ENCODE measurements around the gene PKLR. TPM values are rescaled to one million over a fixed set of nuclear protein-coding genes. Genes with fewer than 3 reads are reported as not detected.

The PKLR gene
- total RNA-seq, 1 donor = not detected

DNA sequence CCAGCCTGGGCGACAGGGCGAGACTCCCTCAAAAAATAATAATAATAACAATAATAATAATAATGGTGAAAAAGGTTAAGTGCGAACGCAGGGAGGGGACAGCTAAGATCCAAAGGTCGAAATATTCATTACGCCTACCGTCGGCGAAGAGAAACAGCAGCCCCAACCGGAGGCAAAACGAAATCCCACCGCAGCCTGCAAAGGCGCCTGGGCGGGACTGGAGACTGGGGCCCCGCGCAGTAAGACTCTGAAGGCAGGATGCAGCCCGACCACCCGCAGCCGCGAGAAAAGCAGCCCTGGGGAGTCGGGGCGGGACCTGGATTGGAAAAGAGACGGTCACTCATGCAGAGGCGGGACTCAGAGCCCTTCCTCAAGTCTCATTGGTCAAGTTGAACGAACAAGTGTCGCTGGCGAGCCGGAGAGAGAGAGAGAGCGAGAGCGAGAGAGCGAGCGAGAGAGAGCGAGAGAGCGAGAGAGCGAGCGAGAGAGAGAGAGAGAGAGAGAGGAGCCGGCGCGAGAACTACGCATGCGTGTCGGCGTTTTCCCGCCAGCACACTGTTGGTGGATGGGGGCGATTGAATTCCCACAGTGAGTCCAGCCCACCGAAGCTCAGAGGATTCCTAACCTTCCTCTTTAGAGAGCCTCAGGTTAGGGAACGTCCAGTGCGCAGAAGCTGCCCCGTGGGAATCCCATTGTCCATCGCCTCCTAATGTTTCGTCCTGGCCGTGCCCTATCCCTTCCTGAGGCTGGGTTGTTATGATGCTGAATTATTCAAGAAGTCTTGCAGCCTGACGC lies 56.7 kb downstream of the PKLR start:
- TF ChIP-seq, protein P1, sequence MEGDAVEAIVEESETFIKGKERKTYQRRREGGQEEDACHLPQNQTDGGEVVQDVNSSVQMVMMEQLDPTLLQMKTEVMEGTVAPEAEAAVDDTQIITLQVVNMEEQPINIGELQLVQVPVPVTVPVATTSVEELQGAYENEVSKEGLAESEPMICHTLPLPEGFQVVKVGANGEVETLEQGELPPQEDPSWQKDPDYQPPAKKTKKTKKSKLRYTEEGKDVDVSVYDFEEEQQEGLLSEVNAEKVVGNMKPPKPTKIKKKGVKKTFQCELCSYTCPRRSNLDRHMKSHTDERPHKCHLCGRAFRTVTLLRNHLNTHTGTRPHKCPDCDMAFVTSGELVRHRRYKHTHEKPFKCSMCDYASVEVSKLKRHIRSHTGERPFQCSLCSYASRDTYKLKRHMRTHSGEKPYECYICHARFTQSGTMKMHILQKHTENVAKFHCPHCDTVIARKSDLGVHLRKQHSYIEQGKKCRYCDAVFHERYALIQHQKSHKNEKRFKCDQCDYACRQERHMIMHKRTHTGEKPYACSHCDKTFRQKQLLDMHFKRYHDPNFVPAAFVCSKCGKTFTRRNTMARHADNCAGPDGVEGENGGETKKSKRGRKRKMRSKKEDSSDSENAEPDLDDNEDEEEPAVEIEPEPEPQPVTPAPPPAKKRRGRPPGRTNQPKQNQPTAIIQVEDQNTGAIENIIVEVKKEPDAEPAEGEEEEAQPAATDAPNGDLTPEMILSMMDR (IDR thresholded peaks at IDR 0.05; ENCODE audit: insufficient read depth, low read length) = peak; percentile 40
- peak overlapping the region; percentile 77 for H3K4me3 ChIP-seq (ENCODE audit: low read depth, low read length)
- DNase-seq (ENCODE audit: low read depth) = peak; percentile 99

DNA sequence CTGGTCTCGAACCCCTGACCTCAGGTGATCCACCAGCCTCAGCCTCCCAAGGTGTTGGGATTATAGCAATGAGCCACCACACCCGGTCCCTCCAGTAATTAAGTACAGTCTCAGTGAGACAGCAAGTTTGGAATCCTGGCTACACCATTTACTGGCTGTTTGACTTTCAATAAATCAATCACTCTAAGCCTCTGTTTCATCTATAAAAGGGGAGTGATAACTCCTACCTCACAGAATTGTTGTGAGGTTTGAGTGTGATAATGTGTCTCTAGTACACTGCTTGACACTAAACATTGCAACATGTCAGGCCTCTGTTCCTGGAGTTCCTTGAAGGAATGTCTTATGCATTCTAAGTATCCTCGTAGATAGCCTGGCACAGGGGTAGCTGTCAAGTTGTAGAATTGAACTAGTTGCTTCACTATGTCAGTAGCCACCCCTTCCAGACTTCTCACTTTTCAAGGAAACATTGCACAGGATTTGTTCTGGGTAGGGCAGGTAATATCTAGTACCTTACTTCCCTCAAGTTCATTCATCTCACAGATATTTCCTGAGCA lies 58.4 kb downstream of the PKLR start:
- H3K4me3 ChIP-seq (ENCODE audit: low read depth, low read length) = peak overlapping the region; percentile 77
- DNase-seq (ENCODE audit: low read depth) = peak; percentile 19
- TF ChIP-seq, protein P1 (IDR thresholded peaks at IDR 0.05; ENCODE audit: insufficient read depth, low read length) = no peak

DNA sequence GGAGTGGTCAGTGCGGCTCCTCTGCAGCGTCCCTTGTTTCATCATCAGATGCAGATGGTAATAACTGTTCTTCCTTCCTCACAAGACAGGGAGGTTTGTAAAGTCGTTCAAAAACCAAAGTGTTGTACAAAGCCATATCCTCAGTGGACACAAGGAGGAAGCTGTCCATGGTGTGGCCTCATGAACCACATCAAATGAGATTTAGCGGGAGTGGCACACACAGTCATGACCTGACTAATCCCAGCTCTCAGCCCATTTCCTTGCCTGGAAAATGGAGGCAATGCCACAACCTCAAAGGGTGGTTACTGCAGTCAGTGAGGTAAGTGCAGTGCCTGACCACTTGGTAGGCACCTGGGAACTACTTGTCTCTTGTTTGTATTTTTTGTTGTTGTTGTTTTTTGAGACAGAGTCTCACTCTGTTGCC lies 59.4 kb downstream of the PKLR start:
- no peak for DNase-seq (ENCODE audit: low read depth)
- H3K4me3 ChIP-seq (ENCODE audit: low read depth, low read length) = no peak overlapping the region
- TF ChIP-seq, protein P1 (IDR thresholded peaks at IDR 0.05; ENCODE audit: insufficient read depth, low read length) = no peak

DNA sequence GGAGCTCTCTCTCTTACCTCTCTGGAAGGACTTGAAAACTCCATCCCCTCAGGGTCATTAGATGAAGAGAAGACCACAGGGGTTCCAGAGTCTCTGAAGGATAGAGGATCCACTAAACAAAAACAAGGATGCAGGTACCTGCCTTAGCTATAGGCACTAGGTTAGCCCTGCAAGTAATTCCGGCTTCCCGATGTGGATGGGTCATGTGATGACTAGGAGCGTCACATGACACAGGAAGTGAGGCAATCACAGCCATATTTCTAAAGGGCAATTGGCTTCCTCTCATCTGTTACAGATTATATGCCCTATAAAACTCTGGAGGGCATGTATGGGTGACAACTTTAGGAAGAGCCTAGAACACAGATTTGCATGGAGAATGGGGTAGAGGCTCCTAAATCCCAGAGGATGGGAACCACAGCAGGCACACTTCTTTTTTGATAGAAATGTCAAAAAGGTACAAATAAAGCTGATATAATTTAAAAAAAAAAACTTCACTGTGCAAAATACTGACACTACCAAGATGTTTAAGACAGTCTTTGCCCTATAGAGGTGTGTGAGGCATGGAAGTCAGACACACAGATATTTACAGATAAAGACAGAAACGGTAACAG lies 60.1 kb downstream of the PKLR start:
- peak; percentile 88 for DNase-seq (ENCODE audit: low read depth)
- TF ChIP-seq, protein P1 (IDR thresholded peaks at IDR 0.05; ENCODE audit: insufficient read depth, low read length) = no peak
- H3K4me3 ChIP-seq (ENCODE audit: low read depth, low read length) = peak overlapping the region; percentile 65

Other genes with a start within 250 kb of the PKLR start
- gene EFNA4, start 237.7 kb downstream of the PKLR start, total RNA-seq (ENCODE audit: low replicate concordance) = 2.4 and 5.3 TPM in 2 replicates
- gene EFNA3, start 222.6 kb downstream of the PKLR start, total RNA-seq (ENCODE audit: low replicate concordance) = 0.90 TPM in 1 of 2 replicates, not detected in the other
- 0.16 and 0.54 TPM in 2 replicates for gene EFNA1, start 173.6 kb downstream of the PKLR start, total RNA-seq (ENCODE audit: low replicate concordance)
- 25.6 and 39.3 TPM in 2 replicates for gene SLC50A1, start 165.6 kb downstream of the PKLR start, total RNA-seq (ENCODE audit: low replicate concordance)
- 26.1 and 46.3 TPM in 2 replicates for gene DPM3, start 160.9 kb downstream of the PKLR start, total RNA-seq (ENCODE audit: low replicate concordance)
- 29.8 and 100 TPM in 2 replicates for gene KRTCAP2, start 128.1 kb downstream of the PKLR start, total RNA-seq (ENCODE audit: low replicate concordance)
- gene TRIM46, start 127.6 kb downstream of the PKLR start, total RNA-seq (ENCODE audit: low replicate concordance) = 5.2 and 13.2 TPM in 2 replicates
- gene THBS3, start 93.5 kb downstream of the PKLR start, total RNA-seq (ENCODE audit: low replicate concordance) = 29.3 and 41.1 TPM in 2 replicates
- gene MTX1, start 92.7 kb downstream of the PKLR start, total RNA-seq (ENCODE audit: low replicate concordance) = 13.7 and 26.1 TPM in 2 replicates
- 9.0 and 9.3 TPM in 2 replicates for gene ENTREP3, start 46.0 kb downstream of the PKLR start, total RNA-seq (ENCODE audit: low replicate concordance)
- 12.5 and 47.6 TPM in 2 replicates for gene SCAMP3, start 39.1 kb downstream of the PKLR start, total RNA-seq (ENCODE audit: low replicate concordance)
- 29.7 and 53.7 TPM in 2 replicates for gene CLK2, start 27.9 kb downstream of the PKLR start, total RNA-seq (ENCODE audit: low replicate concordance)
- gene HCN3, start 24.0 kb downstream of the PKLR start, total RNA-seq (ENCODE audit: low replicate concordance) = 0.08 and 1.4 TPM in 2 replicates
- gene FDPS, start 7.4 kb upstream of the PKLR start, total RNA-seq (ENCODE audit: low replicate concordance) = 153 and 600 TPM in 2 replicates
- 6.7 and 23.0 TPM in 2 replicates for gene RUSC1, start 19.5 kb upstream of the PKLR start, total RNA-seq (ENCODE audit: low replicate concordance)